ENCODE data around the gene STX1A. TPM values are rescaled to one million over a fixed set of nuclear protein-coding genes. Genes with fewer than 3 reads are reported as not detected.

STX1A gene
- total and polyA plus RNA-seq, 2 of the 13 experiments (the other 11 are each of a cell fraction or from before 2014, with no cell fraction given), result 6.1 to 12.2 TPM

- TF ChIP-seq, protein P1, sequence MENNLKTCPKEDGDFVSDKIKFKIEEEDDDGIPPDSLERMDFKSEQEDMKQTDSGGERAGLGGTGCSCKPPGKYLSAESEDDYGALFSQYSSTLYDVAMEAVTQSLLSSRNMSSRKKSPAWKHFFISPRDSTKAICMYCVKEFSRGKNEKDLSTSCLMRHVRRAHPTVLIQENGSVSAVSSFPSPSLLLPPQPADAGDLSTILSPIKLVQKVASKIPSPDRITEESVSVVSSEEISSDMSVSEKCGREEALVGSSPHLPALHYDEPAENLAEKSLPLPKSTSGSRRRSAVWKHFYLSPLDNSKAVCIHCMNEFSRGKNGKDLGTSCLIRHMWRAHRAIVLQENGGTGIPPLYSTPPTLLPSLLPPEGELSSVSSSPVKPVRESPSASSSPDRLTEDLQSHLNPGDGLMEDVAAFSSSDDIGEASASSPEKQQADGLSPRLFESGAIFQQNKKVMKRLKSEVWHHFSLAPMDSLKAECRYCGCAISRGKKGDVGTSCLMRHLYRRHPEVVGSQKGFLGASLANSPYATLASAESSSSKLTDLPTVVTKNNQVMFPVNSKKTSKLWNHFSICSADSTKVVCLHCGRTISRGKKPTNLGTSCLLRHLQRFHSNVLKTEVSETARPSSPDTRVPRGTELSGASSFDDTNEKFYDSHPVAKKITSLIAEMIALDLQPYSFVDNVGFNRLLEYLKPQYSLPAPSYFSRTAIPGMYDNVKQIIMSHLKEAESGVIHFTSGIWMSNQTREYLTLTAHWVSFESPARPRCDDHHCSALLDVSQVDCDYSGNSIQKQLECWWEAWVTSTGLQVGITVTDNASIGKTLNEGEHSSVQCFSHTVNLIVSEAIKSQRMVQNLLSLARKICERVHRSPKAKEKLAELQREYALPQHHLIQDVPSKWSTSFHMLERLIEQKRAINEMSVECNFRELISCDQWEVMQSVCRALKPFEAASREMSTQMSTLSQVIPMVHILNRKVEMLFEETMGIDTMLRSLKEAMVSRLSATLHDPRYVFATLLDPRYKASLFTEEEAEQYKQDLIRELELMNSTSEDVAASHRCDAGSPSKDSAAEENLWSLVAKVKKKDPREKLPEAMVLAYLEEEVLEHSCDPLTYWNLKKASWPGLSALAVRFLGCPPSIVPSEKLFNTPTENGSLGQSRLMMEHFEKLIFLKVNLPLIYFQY (CRISPR knock-in tag; IDR thresholded peaks at IDR 0.05; ENCODE audit: borderline replicate concordance), result no peak
- TF ChIP-seq ZNF547 (CRISPR knock-in tag; IDR thresholded peaks at IDR 0.05), result no peak; the same call in 1 of the 2 replicates
- peak; percentile 75; the same call in 1 of the 2 replicates for TF ChIP-seq HBP1 (CRISPR knock-in tag; IDR thresholded peaks at IDR 0.05; ENCODE audit: low read depth)
- TF ChIP-seq POLR2A (IDR thresholded peaks at IDR 0.05; ENCODE audit: insufficient read depth in 1 of 2, low read depth in 2 of 2, low read length in 2 of 2), result peak; percentile 89 to 90
- TF ChIP-seq ZNF609 (CRISPR knock-in tag; IDR thresholded peaks at IDR 0.05; ENCODE audit: borderline replicate concordance), result no peak
- TF ChIP-seq EHMT2 (IDR thresholded peaks at IDR 0.05; ENCODE audit: borderline replicate concordance, low read depth, low read length), result no peak
- TF ChIP-seq EZH2 (conservative IDR thresholded peaks at IDR 0.05; ENCODE audit: low read depth, low read length), result no peak
- no peak for TF ChIP-seq PAX8 (CRISPR knock-in tag; IDR thresholded peaks at IDR 0.05; ENCODE audit: borderline replicate concordance)
- TF ChIP-seq ZNF572 (CRISPR knock-in tag; IDR thresholded peaks at IDR 0.05), result 0 out of 2 replicates have a peak, but pooled peaks have one; percentile 2
- no peak for TF ChIP-seq MYNN (CRISPR knock-in tag; IDR thresholded peaks at IDR 0.05; ENCODE audit: low read depth)
- no peak for TF ChIP-seq TP53 (CRISPR knock-in tag; conservative IDR thresholded peaks at IDR 0.05)
- TF ChIP-seq SIN3B (IDR thresholded peaks at IDR 0.05; ENCODE audit: low read length), result peak; percentile 90
- no peak for TF ChIP-seq ZFYVE20 (CRISPR knock-in tag; IDR thresholded peaks at IDR 0.05; ENCODE audit: borderline replicate concordance, low read depth)
- no peak for TF ChIP-seq KAT2B (IDR thresholded peaks at IDR 0.05; ENCODE audit: borderline replicate concordance, low read depth, low read length)
These were observed 36.2 kb downstream of the STX1A start, which contains the start of the genes BUD23 and DNAJC30 (continued) for GRCh38 chr7:73683056-73683787.
